ENCODE data around the gene ELAPOR2. TPM values are rescaled to one million over a fixed set of nuclear protein-coding genes. Genes with fewer than 3 reads are reported as not detected.

The ELAPOR2 gene, protein sequence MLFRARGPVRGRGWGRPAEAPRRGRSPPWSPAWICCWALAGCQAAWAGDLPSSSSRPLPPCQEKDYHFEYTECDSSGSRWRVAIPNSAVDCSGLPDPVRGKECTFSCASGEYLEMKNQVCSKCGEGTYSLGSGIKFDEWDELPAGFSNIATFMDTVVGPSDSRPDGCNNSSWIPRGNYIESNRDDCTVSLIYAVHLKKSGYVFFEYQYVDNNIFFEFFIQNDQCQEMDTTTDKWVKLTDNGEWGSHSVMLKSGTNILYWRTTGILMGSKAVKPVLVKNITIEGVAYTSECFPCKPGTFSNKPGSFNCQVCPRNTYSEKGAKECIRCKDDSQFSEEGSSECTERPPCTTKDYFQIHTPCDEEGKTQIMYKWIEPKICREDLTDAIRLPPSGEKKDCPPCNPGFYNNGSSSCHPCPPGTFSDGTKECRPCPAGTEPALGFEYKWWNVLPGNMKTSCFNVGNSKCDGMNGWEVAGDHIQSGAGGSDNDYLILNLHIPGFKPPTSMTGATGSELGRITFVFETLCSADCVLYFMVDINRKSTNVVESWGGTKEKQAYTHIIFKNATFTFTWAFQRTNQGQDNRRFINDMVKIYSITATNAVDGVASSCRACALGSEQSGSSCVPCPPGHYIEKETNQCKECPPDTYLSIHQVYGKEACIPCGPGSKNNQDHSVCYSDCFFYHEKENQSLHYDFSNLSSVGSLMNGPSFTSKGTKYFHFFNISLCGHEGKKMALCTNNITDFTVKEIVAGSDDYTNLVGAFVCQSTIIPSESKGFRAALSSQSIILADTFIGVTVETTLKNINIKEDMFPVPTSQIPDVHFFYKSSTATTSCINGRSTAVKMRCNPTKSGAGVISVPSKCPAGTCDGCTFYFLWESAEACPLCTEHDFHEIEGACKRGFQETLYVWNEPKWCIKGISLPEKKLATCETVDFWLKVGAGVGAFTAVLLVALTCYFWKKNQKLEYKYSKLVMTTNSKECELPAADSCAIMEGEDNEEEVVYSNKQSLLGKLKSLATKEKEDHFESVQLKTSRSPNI
- 1.3 and 12.9 TPM in 2 replicates for total RNA-seq

DNA sequence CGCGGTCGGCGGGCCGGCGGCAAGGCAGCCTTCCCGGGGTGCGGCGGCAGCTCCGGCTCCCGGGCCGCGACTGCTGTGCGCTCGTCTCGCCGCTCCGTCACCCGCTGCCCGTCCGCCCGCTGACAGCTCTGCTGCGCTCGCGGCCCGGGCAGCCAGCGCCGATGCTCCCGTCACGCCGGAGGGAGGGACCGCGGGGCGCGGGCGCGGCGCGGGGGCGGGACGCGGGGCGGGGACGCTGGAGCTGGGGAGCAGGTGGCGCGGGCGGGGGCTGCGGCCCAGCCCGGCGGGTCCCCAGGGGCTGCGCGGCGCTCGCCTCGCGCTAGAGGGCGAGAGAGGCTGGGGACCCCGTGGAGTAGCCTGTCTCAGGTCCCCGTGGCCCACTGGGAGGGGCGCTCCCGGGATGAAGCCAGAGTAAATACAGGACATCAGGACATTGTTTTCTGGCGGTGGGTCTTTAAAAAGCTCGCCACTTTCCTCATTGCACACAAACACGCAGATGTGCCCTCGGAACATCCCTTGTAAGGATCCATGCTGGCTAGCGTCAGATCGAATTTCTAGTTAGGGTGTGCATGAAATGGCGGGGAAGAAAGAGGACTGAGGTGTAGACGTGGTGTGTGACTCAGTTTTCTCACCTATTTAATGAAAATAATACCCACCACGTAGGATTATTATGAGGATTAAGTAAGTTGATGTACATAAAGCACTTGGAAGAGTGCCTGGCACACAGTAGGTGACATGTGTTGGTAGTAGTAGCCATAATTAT is at the start of gene ELAPOR2:
Gene ELAPOR2 (minus strand): TSS at position 130 of the 763 bp plus-strand sequence. CDS start 141 bp downstream, outside the sequence.

Other genes starting within 250 kb of the ELAPOR2 start
- 19.0 and 32.3 TPM in 2 replicates for gene DMTF1, start 92.8 kb upstream of the ELAPOR2 start, total RNA-seq
- 28.2 and 34.6 TPM in 2 replicates for gene TMEM243, start 160.1 kb upstream of the ELAPOR2 start, total RNA-seq

All from epithelial cell of alveolus of lung (primary cell).